ENCODE measurements around the gene PRICKLE1. TPM values are rescaled to one million over a fixed set of nuclear protein-coding genes. Genes with fewer than 3 reads are reported as not detected.

The PRICKLE1 gene
- total and polyA plus RNA-seq, 2 donors (not counting 3 experiments of a cell fraction or from before 2014, with no cell fraction given), result 34.3 to 86.0 TPM

- TF ChIP-seq POLR2A (IDR thresholded peaks at IDR 0.05; ENCODE audit: low read depth, low read length) (no peak), CTCF (IDR thresholded peaks at IDR 0.05; ENCODE audit: extremely low read depth in 1 of 2, insufficient read depth in 1 of 2, low read depth in 1 of 2, low read length in 2 of 2) (no peak), GATA2 (IDR thresholded peaks at IDR 0.05; ENCODE audit: insufficient read depth, insufficient read length, low read depth, low read length) (no peak), EZH2 (IDR thresholded peaks at IDR 0.05; ENCODE audit: borderline replicate concordance, low read depth, low read length, severe bottlenecking) (no peak), JUN (IDR thresholded peaks at IDR 0.05; ENCODE audit: borderline replicate concordance, insufficient read depth, insufficient read length, low read depth) (no peak), MYC (IDR thresholded peaks at IDR 0.05; ENCODE audit: low read depth, low read length) (no peak), MAX (IDR thresholded peaks at IDR 0.05; ENCODE audit: insufficient read depth, insufficient read length) (no peak), POLR2AphosphoS5 (IDR thresholded peaks at IDR 0.05; ENCODE audit: insufficient read depth, low read depth, low read length) (no peak), FOS (IDR thresholded peaks at IDR 0.05; ENCODE audit: borderline replicate concordance, insufficient read depth, low read length) (no peak)
- no peak overlapping the region for H3K27ac ChIP-seq (ENCODE audit: insufficient read depth, low read depth, low read length)
- DNase-seq (ENCODE audit: low read depth, low spot score), result no peak
- no peaks in the 10 kb centered on the region for H3K9me1 ChIP-seq (replicated peaks; ENCODE audit: control insufficient read depth, extremely low read depth, insufficient read depth, low read length)
- no peaks in the 10 kb centered on the region for H3K9me3 ChIP-seq (replicated peaks; ENCODE audit: control insufficient read depth, insufficient read depth, low read length)
- no peaks in the 10 kb centered on the region for H3K27me3 ChIP-seq (ENCODE audit: control insufficient read depth in 2 of 2, insufficient read depth in 2 of 2, low read length in 2 of 2)
- no peak overlapping the region for H3K9ac ChIP-seq (replicated peaks; ENCODE audit: extremely low read depth, insufficient read depth, low read length)
- intact Hi-C loops (cut with micrococcal nuclease), result no loop called here
- CTCF ChIA-PET, result interaction anchor here (1.1 kb wide), 1 partner anchor 35 kb away, joined by 7 read pairs; no protein-coding TSS in a partner anchor
- no peak for FAIRE-seq
- H3K4me1 ChIP-seq (ENCODE audit: control insufficient read depth, extremely low read depth, insufficient read depth, low read length), result peaks cover 18% of the 10 kb centered on the region
- H3K79me2 ChIP-seq (ENCODE audit: control insufficient read depth, insufficient read depth, low read length), result no peaks in the 10 kb centered on the region
- no peak overlapping the region for H3K4me3 ChIP-seq (replicated peaks in 1 of 3; ENCODE audit: insufficient read depth in 1 of 3, low read depth in 1 of 3, low read length in 3 of 3)
- no TSS peak for BruUV-seq (replicated peaks)
- H3K36me3 ChIP-seq (ENCODE audit: control insufficient read depth in 2 of 2, extremely low read depth in 1 of 2, insufficient read depth in 2 of 2, low read length in 2 of 2), result no peaks in the 10 kb centered on the region
- H4K20me1 ChIP-seq (replicated peaks; ENCODE audit: control insufficient read depth, extremely low read depth, insufficient read depth, low read length), result no peaks in the 10 kb centered on the region
- H3K4me2 ChIP-seq (ENCODE audit: insufficient read depth, low read length), result no peak overlapping the region
- H2AFZ ChIP-seq (ENCODE audit: low read depth, low read length), result no peak overlapping the region
- POLR2A ChIA-PET, result no interaction called here
- dilution Hi-C loops (cut with MboI; ENCODE audit: extremely low pct_ligation_motif_present, low sequenced_read_pairs), result no loop called here
These were observed 182.2 kb downstream of the PRICKLE1 start for GRCh38 chr12:42407306-42407705.

Small RNA genes within 50 kb of the gene (small RNA-seq; reads per million reads assigned to genes)
- gene AC079600.1 (ENCODE audit: insufficient read depth, insufficient read length, low read depth, low replicate concordance) (not detected), gene AC079600.2 (ENCODE audit: insufficient read depth, insufficient read length, low read depth, low replicate concordance) (not detected), gene RF00019 (ENCODE audit: insufficient read depth, insufficient read length, low read depth, low replicate concordance) (not detected)

All from endothelial cell of umbilical vein (primary cell).